ENCODE results near the gene GALM.

The GALM gene

GRCh38 chr2:38739524-38739923, 73.6 kb downstream of the GALM start:
- H3K4me3 ChIP-seq (ENCODE audit: insufficient read depth, low read length, poor library complexity, severe bottlenecking): no peak overlapping the region
- peaks cover 15% of the 10 kb centered on the region for H4K20me1 ChIP-seq (ENCODE audit: low read depth, low read length)
- no peaks in the 10 kb centered on the region for H3K9me2 ChIP-seq (replicated peaks; ENCODE audit: insufficient read depth, low read length)
- H3K9ac ChIP-seq (ENCODE audit: low read length): no peak overlapping the region
- no peaks in the 10 kb centered on the region for H3K9me3 ChIP-seq (ENCODE audit: insufficient read depth, low read length)
- H2AFZ ChIP-seq (ENCODE audit: low read depth, low read length, severe bottlenecking): no peak overlapping the region
- TF ChIP-seq CTCF (IDR thresholded peaks at IDR 0.05; ENCODE audit: insufficient read depth, low read length, poor library complexity, severe bottlenecking): no peak
- TF ChIP-seq EZH2phosphoT487 (conservative IDR thresholded peaks at IDR 0.05; ENCODE audit: low read length): no peak
- H3K4me2 ChIP-seq (ENCODE audit: low read depth, low read length, poor library complexity, severe bottlenecking): no peak overlapping the region
- H3K79me2 ChIP-seq (ENCODE audit: insufficient read depth, low read length): peaks cover 19% of the 10 kb centered on the region
- H3F3A ChIP-seq (ENCODE audit: insufficient read depth): peaks cover 42% of the 10 kb centered on the region
- no peaks in the 10 kb centered on the region for H3K27me3 ChIP-seq (ENCODE audit: low read length)
- H3K27ac ChIP-seq (ENCODE audit: low read depth, low read length): no peak overlapping the region
- peaks cover 18% of the 10 kb centered on the region for H3K36me3 ChIP-seq (ENCODE audit: low read length)

- H3K9me2 ChIP-seq (replicated peaks; ENCODE audit: insufficient read depth, low read length): no peaks in the 10 kb centered on the region
- TF ChIP-seq CTCF (IDR thresholded peaks at IDR 0.05; ENCODE audit: insufficient read depth, low read length, poor library complexity, severe bottlenecking) (no peak), EZH2phosphoT487 (conservative IDR thresholded peaks at IDR 0.05; ENCODE audit: low read length) (no peak)
- H3K27me3 ChIP-seq (ENCODE audit: low read length): no peaks in the 10 kb centered on the region
- peaks cover 33% of the 10 kb centered on the region for H3K36me3 ChIP-seq (ENCODE audit: low read length)
- H3K27ac ChIP-seq (ENCODE audit: low read depth, low read length): no peak overlapping the region
- peaks cover 27% of the 10 kb centered on the region for H4K20me1 ChIP-seq (ENCODE audit: low read depth, low read length)
- H3K79me2 ChIP-seq (ENCODE audit: insufficient read depth, low read length): peaks cover 34% of the 10 kb centered on the region
- no peak overlapping the region for H3K9ac ChIP-seq (ENCODE audit: low read length)
- no peaks in the 10 kb centered on the region for H3K9me3 ChIP-seq (ENCODE audit: insufficient read depth, low read length)
- H3K4me2 ChIP-seq (ENCODE audit: low read depth, low read length, poor library complexity, severe bottlenecking): no peak overlapping the region
- peaks cover 56% of the 10 kb centered on the region for H3F3A ChIP-seq (ENCODE audit: insufficient read depth)
- H3K4me3 ChIP-seq (ENCODE audit: insufficient read depth, low read length, poor library complexity, severe bottlenecking): no peak overlapping the region
- no peak overlapping the region for H2AFZ ChIP-seq (ENCODE audit: low read depth, low read length, severe bottlenecking)
These were observed 75.2 kb downstream of the GALM start for GRCh38 chr2:38740851-38741731.

- Histone ChIP-seq H3K4me3 (ENCODE audit: insufficient read depth, low read length, poor library complexity, severe bottlenecking) (no peak overlapping the region), H3K36me3 (ENCODE audit: low read length) (peaks cover 51% of the 10 kb centered on the region), H3K9me2 (replicated peaks; ENCODE audit: insufficient read depth, low read length) (no peaks in the 10 kb centered on the region), H3K4me2 (ENCODE audit: low read depth, low read length, poor library complexity, severe bottlenecking) (no peak overlapping the region), H2AFZ (ENCODE audit: low read depth, low read length, severe bottlenecking) (no peak overlapping the region), H3K9me3 (ENCODE audit: insufficient read depth, low read length) (no peaks in the 10 kb centered on the region), H4K20me1 (ENCODE audit: low read depth, low read length) (peaks cover 46% of the 10 kb centered on the region), H3K9ac (ENCODE audit: low read length) (no peak overlapping the region), H3K27ac (ENCODE audit: low read depth, low read length) (no peak overlapping the region), H3K79me2 (ENCODE audit: insufficient read depth, low read length) (peaks cover 53% of the 10 kb centered on the region), H3F3A (ENCODE audit: insufficient read depth) (peaks cover 75% of the 10 kb centered on the region), H3K27me3 (ENCODE audit: low read length) (no peaks in the 10 kb centered on the region)
- TF ChIP-seq EZH2phosphoT487 (conservative IDR thresholded peaks at IDR 0.05; ENCODE audit: low read length): no peak
These were observed 77.1 kb downstream of the GALM start for GRCh38 chr2:38742797-38743559.

Data from SU-DHL-6 (cell line).